ENCODE measurements around the gene PGBD4.

Gene PGBD4

DNA sequence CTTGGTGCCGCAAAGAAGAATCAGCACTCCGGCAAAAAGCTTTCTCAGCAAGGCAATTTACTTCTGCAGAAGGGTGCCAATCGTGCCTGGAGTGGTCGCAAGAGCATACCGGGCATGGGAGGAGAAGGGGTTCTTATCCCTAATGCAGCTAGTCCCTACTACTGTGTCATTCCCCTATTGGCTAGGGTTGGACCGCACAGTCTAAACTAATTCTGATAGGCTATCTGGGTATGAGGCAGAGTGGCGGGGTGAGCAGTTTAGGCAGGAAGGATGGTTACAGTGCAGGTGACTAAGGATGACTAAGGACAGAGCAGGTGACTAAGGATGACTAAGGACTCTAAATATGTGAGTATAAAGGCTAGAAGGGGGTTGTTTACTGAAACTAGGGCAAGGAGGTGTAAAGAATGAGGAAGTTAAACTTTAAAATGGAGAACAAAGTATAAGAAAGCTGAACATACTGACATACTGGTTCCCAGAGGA, 52.9 kb downstream of the PGBD4 start:
- Histone ChIP-seq H4K20me1 (ENCODE audit: low read depth, low read length) (no peaks in the 10 kb centered on the region), H3K4me3 (ENCODE audit: insufficient read depth, low read length, poor library complexity, severe bottlenecking) (no peak overlapping the region), H3K4me2 (ENCODE audit: low read depth, low read length, poor library complexity, severe bottlenecking) (no peak overlapping the region), H3K79me2 (ENCODE audit: insufficient read depth, low read length) (no peaks in the 10 kb centered on the region), H3K9me3 (ENCODE audit: insufficient read depth, low read length) (peaks cover 16% of the 10 kb centered on the region; the same call in 1 of the 2 replicates), H3K9ac (ENCODE audit: low read length) (no peak overlapping the region), H3F3A (ENCODE audit: insufficient read depth) (no peaks in the 10 kb centered on the region), H3K27me3 (ENCODE audit: low read length) (no peaks in the 10 kb centered on the region), H3K36me3 (ENCODE audit: low read length) (peaks cover 26% of the 10 kb centered on the region), H3K9me2 (replicated peaks; ENCODE audit: insufficient read depth, low read length) (no peaks in the 10 kb centered on the region), H2AFZ (ENCODE audit: low read depth, low read length, severe bottlenecking) (no peak overlapping the region), H3K27ac (ENCODE audit: low read depth, low read length) (no peak overlapping the region)
- no peak for TF ChIP-seq EZH2phosphoT487 (conservative IDR thresholded peaks at IDR 0.05; ENCODE audit: low read length)
- TF ChIP-seq, protein P1, sequence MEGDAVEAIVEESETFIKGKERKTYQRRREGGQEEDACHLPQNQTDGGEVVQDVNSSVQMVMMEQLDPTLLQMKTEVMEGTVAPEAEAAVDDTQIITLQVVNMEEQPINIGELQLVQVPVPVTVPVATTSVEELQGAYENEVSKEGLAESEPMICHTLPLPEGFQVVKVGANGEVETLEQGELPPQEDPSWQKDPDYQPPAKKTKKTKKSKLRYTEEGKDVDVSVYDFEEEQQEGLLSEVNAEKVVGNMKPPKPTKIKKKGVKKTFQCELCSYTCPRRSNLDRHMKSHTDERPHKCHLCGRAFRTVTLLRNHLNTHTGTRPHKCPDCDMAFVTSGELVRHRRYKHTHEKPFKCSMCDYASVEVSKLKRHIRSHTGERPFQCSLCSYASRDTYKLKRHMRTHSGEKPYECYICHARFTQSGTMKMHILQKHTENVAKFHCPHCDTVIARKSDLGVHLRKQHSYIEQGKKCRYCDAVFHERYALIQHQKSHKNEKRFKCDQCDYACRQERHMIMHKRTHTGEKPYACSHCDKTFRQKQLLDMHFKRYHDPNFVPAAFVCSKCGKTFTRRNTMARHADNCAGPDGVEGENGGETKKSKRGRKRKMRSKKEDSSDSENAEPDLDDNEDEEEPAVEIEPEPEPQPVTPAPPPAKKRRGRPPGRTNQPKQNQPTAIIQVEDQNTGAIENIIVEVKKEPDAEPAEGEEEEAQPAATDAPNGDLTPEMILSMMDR (IDR thresholded peaks at IDR 0.05; ENCODE audit: insufficient read depth, low read length, poor library complexity, severe bottlenecking): no peak

DNA sequence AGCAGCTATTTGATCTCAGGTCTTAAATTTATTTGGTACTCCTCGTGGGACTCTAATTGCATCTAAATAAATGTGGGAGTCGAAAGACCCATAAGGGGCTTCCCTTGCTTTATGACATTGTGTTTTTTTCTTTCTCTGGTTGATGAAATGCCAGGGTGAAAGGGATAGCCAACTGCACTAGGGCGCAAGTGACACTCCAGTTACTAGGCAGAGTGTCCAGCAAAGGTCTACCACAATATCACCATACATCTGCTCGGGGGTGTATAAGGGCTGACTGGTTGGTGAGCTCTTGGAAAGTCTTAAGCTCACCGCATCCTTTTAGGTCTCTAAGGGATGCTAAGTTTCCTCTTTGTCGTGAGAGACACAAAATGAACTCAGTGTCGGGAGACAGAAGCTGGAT, 54.0 kb downstream of the PGBD4 start:
- Histone ChIP-seq H3K9me3 (ENCODE audit: insufficient read depth, low read length) (peaks cover 20% of the 10 kb centered on the region; the same call in 1 of the 2 replicates), H3K4me2 (ENCODE audit: low read depth, low read length, poor library complexity, severe bottlenecking) (no peak overlapping the region), H2AFZ (ENCODE audit: low read depth, low read length, severe bottlenecking) (no peak overlapping the region), H3K9ac (ENCODE audit: low read length) (no peak overlapping the region), H4K20me1 (ENCODE audit: low read depth, low read length) (no peaks in the 10 kb centered on the region), H3K79me2 (ENCODE audit: insufficient read depth, low read length) (no peaks in the 10 kb centered on the region), H3K36me3 (ENCODE audit: low read length) (peaks cover 34% of the 10 kb centered on the region), H3K9me2 (replicated peaks; ENCODE audit: insufficient read depth, low read length) (no peaks in the 10 kb centered on the region), H3K4me3 (ENCODE audit: insufficient read depth, low read length, poor library complexity, severe bottlenecking) (no peak overlapping the region), H3K27ac (ENCODE audit: low read depth, low read length) (no peak overlapping the region), H3F3A (ENCODE audit: insufficient read depth) (no peaks in the 10 kb centered on the region), H3K27me3 (ENCODE audit: low read length) (no peaks in the 10 kb centered on the region)
- TF ChIP-seq, protein P1 (IDR thresholded peaks at IDR 0.05; ENCODE audit: insufficient read depth, low read length, poor library complexity, severe bottlenecking): no peak
- no peak for TF ChIP-seq EZH2phosphoT487 (conservative IDR thresholded peaks at IDR 0.05; ENCODE audit: low read length)

Measured in SU-DHL-6 (cell line).